SU-DHL-6 (cell line): Measurements from ENCODE around the gene FSTL1.

Experiments
- H2AFZ ChIP-seq: fragments of 200-600 bp; sonication (generic); 2 replicates; pipeline ENCODE4 v1.6.1; 2014; ENCODE audit warnings: low read depth, mild to moderate bottlenecking, moderate library complexity, mixed read lengths, antibody characterized with exemption, low read length; ENCODE audit not compliant: severe bottlenecking
- H3F3A ChIP-seq: fragments of 200-600 bp; shearing (Covaris generic); 2 replicates; pipeline ENCODE4 v1.6.0; 2016; ENCODE audit warnings: antibody characterized with exemption, mild to moderate bottlenecking; ENCODE audit not compliant: insufficient read depth
- H3K27ac ChIP-seq: fragments of 200-600 bp; sonication (generic); 2 replicates; pipeline ENCODE4 v1.5.1; 2016; ENCODE audit warnings: low read depth, mild to moderate bottlenecking, low read length, moderate library complexity, mixed read lengths
- H3K27me3 ChIP-seq: fragments of 200-600 bp; sonication (generic), shearing (Covaris generic); 2 replicates; pipeline ENCODE4 v1.6.0; 2014; ENCODE audit warnings: mild to moderate bottlenecking, low read length
- H3K36me3 ChIP-seq: fragments of 200-600 bp; sonication (generic); 2 replicates; pipeline ENCODE4 v1.6.1; 2014; ENCODE audit warnings: mild to moderate bottlenecking, low read length, mixed read lengths
- H3K4me2 ChIP-seq: fragments of 300-600, 200-600 bp; shearing (Covaris generic), sonication (generic); 2 replicates; pipeline ENCODE4 v1.6.0; 2014; ENCODE audit warnings: low read length, low read depth, mild to moderate bottlenecking; ENCODE audit not compliant: poor library complexity, severe bottlenecking
- H3K4me3 ChIP-seq: fragments of 200-600 bp; sonication (generic); 2 replicates; pipeline ENCODE4 v1.5.1; 2014; ENCODE audit warnings: antibody characterized with exemption, low read length, mild to moderate bottlenecking, mixed read lengths; ENCODE audit not compliant: insufficient read depth, poor library complexity, severe bottlenecking
- H3K79me2 ChIP-seq: fragments of 200-600 bp; sonication (generic); 2 replicates; pipeline ENCODE4 v1.6.1; 2014; ENCODE audit warnings: mild to moderate bottlenecking, low read length, moderate library complexity; ENCODE audit not compliant: insufficient read depth
- H3K9ac ChIP-seq: fragments of 200-600 bp; sonication (generic); 2 replicates; pipeline ENCODE4 v1.7.0; 2014; ENCODE audit warnings: mild to moderate bottlenecking, low read length
- H3K9me2 ChIP-seq: fragments of 200-600 bp; sonication (generic); replicated peaks from 2 replicates; pipeline ENCODE4 v1.6.1; 2014; ENCODE audit warnings: low read length; ENCODE audit not compliant: insufficient read depth
- H3K9me3 ChIP-seq: fragments of 200-600 bp; sonication (generic); 2 replicates; pipeline ENCODE4 v1.6.1; 2014; ENCODE audit warnings: low read length, mixed read lengths; ENCODE audit not compliant: insufficient read depth
- H4K20me1 ChIP-seq: fragments of 200-600 bp; sonication (generic); 2 replicates; pipeline ENCODE4 v1.6.1; 2014; ENCODE audit warnings: low read depth, mild to moderate bottlenecking, antibody characterized with exemption, low read length, moderate library complexity, mixed read lengths
- CTCF ChIP-seq: fragments of 200-600 bp; sonication (generic); IDR thresholded peaks from one replicate; pipeline ENCODE4 v1.5.1; 2017; ENCODE audit warnings: antibody characterized with exemption, mild to moderate bottlenecking, low read length, moderate library complexity; ENCODE audit not compliant: insufficient read depth, poor library complexity, severe bottlenecking
- EZH2phosphoT487 ChIP-seq: fragments of 200-600 bp; sonication (generic), shearing (Covaris generic); conservative IDR thresholded peaks from 2 replicates; pipeline ENCODE4 v1.6.1; 2018; ENCODE audit warnings: mild to moderate bottlenecking, antibody characterized with exemption, low read length, moderate library complexity, mixed read lengths

The FSTL1 gene

GRCh38 chr3:120440762-120441161 lies 10.0 kb downstream of the FSTL1 start:
- H2AFZ ChIP-seq: no peak overlapping the region
- H4K20me1 ChIP-seq: no peaks in the 10 kb centered on the region
- no peaks in the 10 kb centered on the region for H3K27me3 ChIP-seq
- H3K36me3 ChIP-seq: no peaks in the 10 kb centered on the region
- no peaks in the 10 kb centered on the region for H3K79me2 ChIP-seq
- no peaks in the 10 kb centered on the region for H3K9me3 ChIP-seq
- TF ChIP-seq CTCF (no peak), EZH2phosphoT487 (no peak)
- H3K9ac ChIP-seq: no peak overlapping the region
- no peak overlapping the region for H3K4me2 ChIP-seq
- no peak overlapping the region for H3K4me3 ChIP-seq
- no peaks in the 10 kb centered on the region for H3F3A ChIP-seq
- H3K27ac ChIP-seq: no peak overlapping the region
- H3K9me2 ChIP-seq: no peaks in the 10 kb centered on the region

DNA sequence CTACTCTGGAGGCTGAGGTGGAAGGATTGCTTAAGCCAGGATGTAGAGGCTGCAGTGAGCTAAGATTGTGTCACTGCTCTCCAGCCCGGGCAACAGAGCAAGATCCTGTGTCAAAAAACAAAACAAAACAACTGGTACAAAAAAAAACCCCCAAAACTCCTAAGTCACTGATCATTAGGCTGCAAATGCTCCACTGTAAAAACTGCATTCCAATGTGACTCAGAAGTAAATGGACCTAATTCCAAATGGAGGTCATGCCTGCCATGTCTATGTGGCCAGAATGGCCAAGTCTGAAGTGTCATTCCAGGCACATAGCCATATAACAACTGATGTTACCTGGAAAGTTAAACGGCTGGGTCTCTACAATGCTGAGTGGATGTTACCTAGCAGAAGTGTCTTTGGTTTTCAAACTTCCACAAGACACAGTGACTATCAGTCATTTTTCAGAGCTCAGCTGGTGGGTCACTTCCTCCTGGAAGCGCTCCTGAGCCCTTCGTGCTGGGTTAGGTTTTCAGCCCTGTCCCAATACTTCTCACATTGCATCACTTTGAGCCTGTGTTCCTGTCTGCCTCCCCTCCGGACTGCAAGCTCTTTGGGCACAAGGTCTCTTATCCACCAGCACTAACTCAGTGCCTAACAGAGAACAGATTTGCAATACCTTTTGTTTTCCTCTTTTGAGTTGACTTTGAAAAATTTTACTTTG lies 10.6 kb downstream of the FSTL1 start:
- Histone ChIP-seq H3K27me3 (no peaks in the 10 kb centered on the region), H4K20me1 (no peaks in the 10 kb centered on the region), H3K9me3 (no peaks in the 10 kb centered on the region), H2AFZ (no peak overlapping the region), H3K9me2 (no peaks in the 10 kb centered on the region), H3K9ac (no peak overlapping the region), H3K4me3 (no peak overlapping the region), H3K79me2 (no peaks in the 10 kb centered on the region), H3K36me3 (no peaks in the 10 kb centered on the region), H3K4me2 (no peak overlapping the region), H3K27ac (no peak overlapping the region), H3F3A (no peaks in the 10 kb centered on the region)
- TF ChIP-seq CTCF: no peak
- TF ChIP-seq EZH2phosphoT487: no peak

- H3K27ac ChIP-seq: no peak overlapping the region
- H3K4me2 ChIP-seq: no peak overlapping the region
- no peaks in the 10 kb centered on the region for H3K36me3 ChIP-seq
- TF ChIP-seq CTCF: no peak
- no peak for TF ChIP-seq EZH2phosphoT487
- no peak overlapping the region for H2AFZ ChIP-seq
- no peaks in the 10 kb centered on the region for H3K9me3 ChIP-seq
- H3K9ac ChIP-seq: no peak overlapping the region
- H3K27me3 ChIP-seq: no peaks in the 10 kb centered on the region
- H3K9me2 ChIP-seq: no peaks in the 10 kb centered on the region
- no peaks in the 10 kb centered on the region for H3K79me2 ChIP-seq
- no peaks in the 10 kb centered on the region for H3F3A ChIP-seq
- H3K4me3 ChIP-seq: no peak overlapping the region
- no peaks in the 10 kb centered on the region for H4K20me1 ChIP-seq
Observed at GRCh38 chr3:120438665-120439370, 12.0 kb downstream of the FSTL1 start.
